Right lung (tissue), 5 donors: Measurements from ENCODE around the gene C19orf67. TPM values are rescaled to one million over a fixed set of nuclear protein-coding genes. Genes with fewer than 3 reads are reported as not detected.
A peak's percentile ranks its signal among the peaks of the same experiment; 100 is the strongest.
"Not testable (repeated sequence)": the region's sequence is repeated elsewhere in the genome, so short reads cannot be mapped to it uniquely, and the experiment has no call there.

Experiments used
- DNase-seq, 2 donors: peaks; one replicate each; pipeline ENCODE4 v3.0.0-alpha.2; 2013
- polyA plus RNA-seq, 5 donors: library from polyadenylated mRNA; unstranded; fragments of 120-200 nt; gene quantifications; one replicate each; pipeline versions ENCODE4 v1.2.1 to v1.2.3, GENCODE V29; 2013; ENCODE audit warnings: inconsistent platforms in 1 of 5, low replicate concordance in 1 of 5; ENCODE audit not compliant: insufficient read length in 5 of 5, insufficient read depth in 1 of 5

The C19orf67 gene
- polyA plus RNA-seq, 5 donors: 0.10 to 0.19 (median 0.13) TPM; not detected in 1

DNA sequence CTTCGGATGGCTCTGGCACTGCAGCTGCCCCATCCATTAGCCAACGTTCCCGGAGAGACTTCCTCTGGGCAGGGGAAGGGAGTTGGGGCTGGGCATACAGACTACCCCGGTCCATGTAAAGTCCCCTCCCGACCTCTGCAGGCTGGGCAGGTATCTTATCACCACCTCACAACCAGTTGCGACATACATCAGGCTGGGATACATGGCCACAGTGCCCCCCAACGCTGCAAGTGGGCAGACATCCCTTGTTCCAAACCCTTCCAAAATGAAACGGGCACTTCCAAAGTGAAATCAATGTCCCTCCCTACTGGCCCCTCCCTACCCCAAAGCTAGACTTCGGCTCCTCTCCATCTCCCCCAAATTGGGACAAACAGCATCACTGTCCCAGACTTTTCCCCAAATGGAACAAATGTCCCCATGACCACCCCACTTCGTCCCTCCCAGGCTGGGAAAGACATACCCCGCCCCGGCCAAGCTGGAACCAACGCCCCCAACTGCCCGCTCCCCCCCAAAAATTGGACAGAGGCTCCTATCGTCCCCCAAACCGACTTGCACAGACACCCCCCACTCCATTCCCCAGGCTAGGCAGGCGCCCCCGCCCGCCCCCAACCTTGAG lies 28.7 kb downstream of the C19orf67 start:
- no peak for DNase-seq

DNA sequence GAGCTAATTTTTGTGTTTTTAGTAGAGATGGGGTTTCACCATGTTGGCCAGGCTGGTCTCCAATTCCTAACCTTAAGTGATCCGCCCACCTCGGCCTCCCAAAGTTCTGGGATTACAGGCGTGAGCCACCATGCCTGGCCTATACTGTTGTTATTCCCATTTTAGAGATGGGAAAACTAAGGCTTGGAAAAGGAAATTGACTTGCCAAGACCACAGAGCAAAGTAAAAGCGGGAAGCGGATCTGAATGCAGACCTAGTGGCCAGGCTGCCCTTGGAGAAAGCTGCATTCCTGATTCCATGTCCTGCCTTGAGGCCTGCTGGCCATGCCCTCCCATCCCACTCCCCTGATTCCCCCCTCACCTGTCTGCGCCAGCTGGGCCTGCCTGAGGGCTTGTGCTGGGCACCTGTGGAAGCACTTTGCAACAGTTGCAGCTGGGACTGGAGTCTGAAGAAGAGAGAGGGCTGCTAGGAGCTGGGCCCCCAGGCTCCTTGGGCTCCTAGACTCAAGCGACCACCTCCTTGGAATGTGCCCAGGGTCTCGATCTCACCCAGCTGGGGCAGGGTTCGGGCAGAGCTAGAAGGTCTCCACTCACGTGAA lies 29.4 kb downstream of the C19orf67 start:
- DNase-seq: no peak

DNA sequence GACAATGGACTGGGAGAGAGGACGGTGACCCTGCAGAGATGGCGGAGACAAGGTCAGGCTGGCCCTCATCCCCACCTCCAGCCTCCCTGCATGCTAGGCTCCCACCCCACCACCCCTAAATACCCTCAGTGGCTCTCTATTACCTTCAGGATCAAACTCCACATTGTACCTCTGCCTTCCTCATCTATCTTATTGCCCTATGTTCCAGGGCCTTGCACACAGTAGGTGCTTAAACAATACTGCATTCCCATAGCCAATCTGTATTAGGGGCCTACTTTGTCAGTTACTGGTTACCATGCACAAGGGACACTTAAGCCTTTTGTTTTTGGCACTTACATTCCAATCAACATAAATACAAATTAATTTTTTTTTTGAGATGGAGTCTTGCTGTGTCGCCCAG lies 30.2 kb downstream of the C19orf67 start:
- DNase-seq: no peak

- DNase-seq: no peak
Observed at GRCh38 chr19:14054721-14055120, 30.9 kb downstream of the C19orf67 start.

GRCh38 chr19:14054099-14054498 lies 31.5 kb downstream of the C19orf67 start:
- DNase-seq: no peak

GRCh38 chr19:14053500-14053899 lies 32.1 kb downstream of the C19orf67 start:
- no peak for DNase-seq

DNA sequence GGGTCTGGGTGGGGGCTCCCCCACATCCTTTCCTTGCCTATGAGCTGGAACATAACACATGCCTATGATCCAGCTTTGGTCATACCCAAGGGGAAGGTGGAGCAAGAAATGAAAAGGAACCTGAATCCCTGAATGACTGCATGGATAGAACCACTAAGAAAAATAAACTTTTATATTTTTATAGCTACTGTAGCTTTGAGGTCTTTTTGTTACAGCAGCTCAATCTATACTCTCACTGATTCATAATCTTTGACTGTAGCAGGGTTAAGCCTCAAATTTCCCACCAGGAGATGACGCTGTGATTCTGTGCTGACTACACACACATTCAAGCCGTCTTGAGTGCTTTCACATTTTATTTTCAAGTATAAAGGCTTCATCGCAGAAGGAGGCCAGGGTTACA lies 32.6 kb downstream of the C19orf67 start:
- no peak for DNase-seq

- no peak for DNase-seq
Observed at GRCh38 chr19:14052470-14052869, 33.1 kb downstream of the C19orf67 start.

GRCh38 chr19:14051980-14052379 lies 33.6 kb downstream of the C19orf67 start:
- no peak for DNase-seq

GRCh38 chr19:14050961-14051360 lies 34.6 kb downstream of the C19orf67 start:
- DNase-seq: not testable (repeated sequence)

GRCh38 chr19:14050512-14050911 lies 35.1 kb downstream of the C19orf67 start:
- DNase-seq: no peak

GRCh38 chr19:14048443-14049153 lies 37.0 kb downstream of the C19orf67 start:
- DNase-seq: no peak

DNA sequence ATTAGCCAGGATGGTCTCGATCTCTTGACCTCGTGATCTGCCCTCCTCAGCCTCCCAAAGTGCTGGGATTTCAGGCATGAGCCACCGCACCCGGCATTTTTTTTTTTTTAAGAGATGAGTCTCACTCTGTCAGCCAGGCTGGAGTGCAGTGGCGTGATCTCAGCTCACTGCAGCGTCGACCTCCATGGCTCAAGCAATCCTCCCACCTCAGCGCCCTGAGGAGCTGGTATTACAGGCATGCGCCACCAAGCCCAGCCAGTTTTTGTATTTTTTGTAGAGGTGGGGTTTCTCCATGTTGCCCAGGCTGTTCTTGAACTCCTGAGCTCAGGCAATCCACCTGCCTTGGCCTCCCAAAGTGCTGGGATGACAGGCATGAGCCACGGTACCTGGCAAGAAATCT lies 37.7 kb downstream of the C19orf67 start:
- DNase-seq: not testable (repeated sequence)

- DNase-seq: peak in 1 of 2 donors; percentile 70
Observed at GRCh38 chr19:14042659-14043608, 42.6 kb downstream of the C19orf67 start.

DNA sequence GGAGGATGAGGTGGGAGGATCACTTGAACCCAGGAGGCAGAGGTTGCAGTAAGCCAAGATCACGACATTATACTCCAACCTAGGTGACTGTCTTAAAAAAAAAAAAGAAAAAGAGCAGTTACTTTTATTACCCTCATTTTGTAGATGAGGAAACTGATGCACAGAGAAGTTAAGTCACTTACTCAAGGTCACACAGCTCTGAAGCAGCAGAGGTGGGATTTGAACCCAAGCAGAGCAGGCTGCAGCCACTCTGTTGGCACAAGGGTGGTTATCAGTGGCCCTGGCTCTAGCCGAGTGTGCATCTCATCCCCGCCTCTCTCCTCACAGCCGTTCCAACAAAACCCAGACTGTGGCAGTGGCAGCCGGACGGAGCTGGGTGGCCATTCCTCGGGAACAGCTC lies 46.4 kb downstream of the C19orf67 start:
- DNase-seq: no peak

GRCh38 chr19:14035706-14036105 lies 49.9 kb downstream of the C19orf67 start:
- DNase-seq: no peak

- DNase-seq: not testable (repeated sequence)
Observed at GRCh38 chr19:14035159-14035558, 50.4 kb downstream of the C19orf67 start.

DNA sequence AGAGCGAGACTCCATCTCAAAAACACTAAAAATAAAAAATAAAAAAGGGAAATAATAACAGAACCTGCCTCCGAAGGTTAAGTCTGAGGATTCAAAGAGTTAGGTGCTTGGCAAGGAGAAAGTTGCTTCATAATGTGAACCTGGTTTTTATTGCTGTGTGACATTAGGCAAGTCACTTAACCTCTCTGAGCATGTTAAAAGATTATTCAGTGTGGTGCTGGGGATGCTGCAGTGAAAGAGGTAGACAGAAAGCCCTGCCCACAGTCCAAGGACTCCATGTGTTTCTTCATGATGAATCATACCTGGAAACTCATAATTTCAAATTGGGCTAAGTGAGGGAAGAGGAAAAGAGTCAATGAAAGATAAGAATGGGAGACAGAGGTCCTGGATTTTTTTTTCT lies 51.6 kb downstream of the C19orf67 start:
- DNase-seq: no peak

DNA sequence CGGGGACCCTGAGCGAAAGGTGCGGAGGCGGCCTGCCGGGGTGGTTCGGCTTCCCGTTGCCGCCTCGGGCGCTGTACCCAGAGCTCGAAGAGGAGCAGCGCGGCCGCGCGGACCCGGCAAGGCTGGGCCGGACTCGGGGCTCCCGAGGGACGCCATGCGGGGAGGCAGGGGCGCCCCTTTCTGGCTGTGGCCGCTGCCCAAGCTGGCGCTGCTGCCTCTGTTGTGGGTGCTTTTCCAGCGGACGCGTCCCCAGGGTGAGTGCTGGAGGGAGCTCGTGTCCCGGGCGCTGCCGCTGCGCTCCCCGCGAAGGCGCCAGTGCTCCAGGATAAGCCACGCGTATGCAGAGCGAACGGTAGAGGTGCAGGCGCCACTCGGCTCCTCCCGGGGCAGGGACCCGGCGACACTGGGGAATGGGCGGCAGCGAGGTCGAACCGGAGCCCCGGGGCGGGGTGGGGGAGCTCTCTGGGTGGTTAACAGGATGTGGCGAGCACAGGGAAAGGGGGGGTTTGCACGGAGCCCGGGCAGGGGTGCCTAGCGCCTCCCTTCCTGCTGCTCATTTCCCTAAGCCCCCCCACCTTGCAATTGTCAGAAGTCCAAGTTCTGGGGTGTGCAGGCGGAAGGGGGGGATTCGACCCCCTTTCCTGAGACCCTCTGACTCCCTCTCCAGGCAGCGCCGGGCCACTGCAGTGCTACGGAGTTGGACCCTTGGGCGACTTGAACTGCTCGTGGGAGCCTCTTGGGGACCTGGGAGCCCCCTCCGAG lies 53.7 kb downstream of the C19orf67 start, which contains the start of gene IL27RA:
TSS of gene IL27RA (plus strand) at position 44 of the 762 bp plus-strand sequence. CDS start at position 155, 111 bp downstream.
- peak; percentile 46 to 52 for DNase-seq
